ENCODE results near the gene NFKBIL1. TPM values are rescaled to one million over a fixed set of nuclear protein-coding genes. Genes with fewer than 3 reads are reported as not detected.
A peak's percentile ranks its signal among the peaks of the same experiment; 100 is the strongest.

Gene NFKBIL1
- total RNA-seq, 2 donors from 2014 or later, result 17.4 to 26.3 TPM

- TF ChIP-seq CTCF (conservative IDR thresholded peaks at IDR 0.05), result no peak
- no peak overlapping the region for H3K27ac Mint-ChIP-seq
- no peaks in the 10 kb centered on the region for H3K4me1 Mint-ChIP-seq
- H3K27me3 Mint-ChIP-seq (ENCODE audit: insufficient read depth), result peaks cover 5% of the 10 kb centered on the region
- no peak for DNase-seq
- Histone ChIP-seq H3K9me3 (ENCODE audit: control insufficient read depth, low read length) (no peaks in the 10 kb centered on the region), H3K9ac (ENCODE audit: extremely low read depth, low read length, poor library complexity, severe bottlenecking) (no peak overlapping the region), H3K4me3 (ENCODE audit: low read length) (no peak overlapping the region), H3K27me3 (ENCODE audit: control insufficient read depth, insufficient read depth, low read length, poor library complexity, severe bottlenecking) (no peaks in the 10 kb centered on the region), H3K36me3 (ENCODE audit: control insufficient read depth, insufficient read depth, low read length) (no peaks in the 10 kb centered on the region), H3K4me1 (ENCODE audit: control insufficient read depth, insufficient read depth, low read length) (no peaks in the 10 kb centered on the region), H3K27ac (ENCODE audit: low read depth, low read length) (no peak overlapping the region)
- no peaks in the 10 kb centered on the region for H3K9me3 Mint-ChIP-seq
- WGBS, 2 experiments (ENCODE audit: insufficient coverage in 1 of 2, insufficient read length in 1 of 2), result 98 to 100% methylated on average over 1 to 7 of the region's 7 CpGs
- H3K36me3 Mint-ChIP-seq (ENCODE audit: low read depth), result no peaks in the 10 kb centered on the region
- no peak overlapping the region for H3K4me3 Mint-ChIP-seq
Observed at GRCh38 chr6:31592396-31592771, 45.0 kb downstream of the NFKBIL1 start.

- no peaks in the 10 kb centered on the region for H3K4me1 ChIP-seq (ENCODE audit: control insufficient read depth, insufficient read depth, low read length)
- peak; percentile 70 for TF ChIP-seq CTCF (conservative IDR thresholded peaks at IDR 0.05)
- no peak for DNase-seq
- Mint-ChIP-seq H3K4me3 (no peak overlapping the region), H3K36me3 (ENCODE audit: low read depth) (no peaks in the 10 kb centered on the region), H3K27ac (no peak overlapping the region), H3K4me1 (peaks cover 2% of the 10 kb centered on the region), H3K9me3 (no peaks in the 10 kb centered on the region), H3K27me3 (ENCODE audit: insufficient read depth) (no peaks in the 10 kb centered on the region)
- no peak overlapping the region for H3K9ac ChIP-seq (ENCODE audit: extremely low read depth, low read length, poor library complexity, severe bottlenecking)
- H3K9me3 ChIP-seq (ENCODE audit: control insufficient read depth, low read length), result no peaks in the 10 kb centered on the region
- no peaks in the 10 kb centered on the region for H3K27me3 ChIP-seq (ENCODE audit: control insufficient read depth, insufficient read depth, low read length, poor library complexity, severe bottlenecking)
- H3K4me3 ChIP-seq (ENCODE audit: low read length), result no peak overlapping the region
- H3K27ac ChIP-seq (ENCODE audit: low read depth, low read length), result no peak overlapping the region
- WGBS, 2 experiments (ENCODE audit: insufficient coverage in 1 of 2, insufficient read length in 1 of 2), result 45 to 54% methylated on average over 2 of the region's 2 CpGs
- H3K36me3 ChIP-seq (ENCODE audit: control insufficient read depth, insufficient read depth, low read length), result no peaks in the 10 kb centered on the region
Observed at GRCh38 chr6:31597006-31597405, 49.6 kb downstream of the NFKBIL1 start.

- H3K27ac Mint-ChIP-seq, result peak overlapping the region; percentile 38
- no peaks in the 10 kb centered on the region for H3K36me3 Mint-ChIP-seq (ENCODE audit: low read depth)
Observed at GRCh38 chr6:31607317-31607716, 59.9 kb downstream of the NFKBIL1 start.

More at GRCh38 chr6:31607317-31607716, 59.9 kb downstream of the NFKBIL1 start:
- 75 to 81% methylated on average over 1 of the region's 1 CpG for WGBS, 2 experiments (ENCODE audit: insufficient coverage in 1 of 2, insufficient read length in 1 of 2)
- Histone ChIP-seq H3K9ac (ENCODE audit: extremely low read depth, low read length, poor library complexity, severe bottlenecking) (no peak overlapping the region), H3K27me3 (ENCODE audit: control insufficient read depth, insufficient read depth, low read length, poor library complexity, severe bottlenecking) (no peaks in the 10 kb centered on the region), H3K9me3 (ENCODE audit: control insufficient read depth, low read length) (no peaks in the 10 kb centered on the region), H3K4me3 (ENCODE audit: low read length) (no peak overlapping the region), H3K4me1 (ENCODE audit: control insufficient read depth, insufficient read depth, low read length) (no peaks in the 10 kb centered on the region), H3K27ac (ENCODE audit: low read depth, low read length) (no peak overlapping the region), H3K36me3 (ENCODE audit: control insufficient read depth, insufficient read depth, low read length) (no peaks in the 10 kb centered on the region)
- Mint-ChIP-seq H3K4me3 (no peak overlapping the region), H3K9me3 (no peaks in the 10 kb centered on the region), H3K4me1 (peaks cover 11% of the 10 kb centered on the region), H3K27me3 (ENCODE audit: insufficient read depth) (no peaks in the 10 kb centered on the region)
- DNase-seq, result no peak
- no peak for TF ChIP-seq CTCF (conservative IDR thresholded peaks at IDR 0.05)

Other genes with a start within 250 kb of the NFKBIL1 start
- gene HLA-B, start 190.4 kb upstream of the NFKBIL1 start, total RNA-seq, result 1,000 to 10,000 TPM in 1 of 2 donors, 100 to 1,000 TPM in 1; 194 to 1,067 TPM
- gene MICA, start 144.0 kb upstream of the NFKBIL1 start, total RNA-seq, result 10 to 100 TPM; 12.5 to 13.7 TPM
- 1 to 10 TPM; 8.2 to 8.5 TPM for gene MICB, start 49.5 kb upstream of the NFKBIL1 start, total RNA-seq
- gene MCCD1, start 18.6 kb upstream of the NFKBIL1 start, total RNA-seq, result not detected
- 100 to 1,000 TPM; 572 to 654 TPM for gene DDX39B, start 5.6 kb upstream of the NFKBIL1 start, total RNA-seq
- gene ATP6V1G2, start 1.0 kb upstream of the NFKBIL1 start, total RNA-seq, result 1 to 10 TPM; 1.7 to 2.1 TPM
- gene LTA, start 24.7 kb downstream of the NFKBIL1 start, total RNA-seq, result not detected
- gene TNF, start 28.0 kb downstream of the NFKBIL1 start, total RNA-seq, result not detected
- gene LTB, start 34.8 kb downstream of the NFKBIL1 start, total RNA-seq, result 1 to 10 TPM in 1 of 2 donors, not detected in 1; 1.3 TPM
- gene LST1, start 38.7 kb downstream of the NFKBIL1 start, total RNA-seq, result not detected
- not detected for gene NCR3, start 45.4 kb downstream of the NFKBIL1 start, total RNA-seq
- 1 to 10 TPM in 1 of 2 donors, under 1 TPM in 1; 0.70 to 1.7 TPM for gene AIF1, start 67.6 kb downstream of the NFKBIL1 start, total RNA-seq
- 100 to 1,000 TPM; 329 to 330 TPM for gene PRRC2A, start 73.1 kb downstream of the NFKBIL1 start, total RNA-seq
- 100 to 1,000 TPM; 413 to 428 TPM for gene BAG6, start 105.1 kb downstream of the NFKBIL1 start, total RNA-seq
- 1 to 10 TPM; 1.6 to 3.2 TPM for gene APOM, start 108.3 kb downstream of the NFKBIL1 start, total RNA-seq
- 10 to 100 TPM; 14.0 to 14.9 TPM for gene C6orf47, start 113.2 kb downstream of the NFKBIL1 start, total RNA-seq
- gene GPANK1, start 117.4 kb downstream of the NFKBIL1 start, total RNA-seq, result 10 to 100 TPM; 16.1 to 21.3 TPM
- 100 to 1,000 TPM; 155 to 171 TPM for gene CSNK2B, start 118.5 kb downstream of the NFKBIL1 start, total RNA-seq
- gene LY6G5B, start 122.4 kb downstream of the NFKBIL1 start, total RNA-seq, result 10 to 100 TPM; 13.9 to 17.0 TPM
- gene LY6G5C, start 133.5 kb downstream of the NFKBIL1 start, total RNA-seq, result 1 to 10 TPM in 1 of 2 donors, under 1 TPM in 1; 0.93 to 2.0 TPM
- 10 to 100 TPM; 38.3 to 59.5 TPM for gene ABHD16A, start 155.7 kb downstream of the NFKBIL1 start, total RNA-seq
- gene LY6G6F, start 159.3 kb downstream of the NFKBIL1 start, total RNA-seq, result not detected
- not detected for gene LY6G6D, start 167.7 kb downstream of the NFKBIL1 start, total RNA-seq
- gene LY6G6C, start 174.1 kb downstream of the NFKBIL1 start, total RNA-seq, result under 1 TPM; 0.29 to 0.38 TPM
- gene MPIG6B, start 175.8 kb downstream of the NFKBIL1 start, total RNA-seq, result not detected
- gene DDAH2, start 181.7 kb downstream of the NFKBIL1 start, total RNA-seq, result 100 to 1,000 TPM; 150 to 153 TPM
- gene CLIC1, start 188.9 kb downstream of the NFKBIL1 start, total RNA-seq, result 100 to 1,000 TPM; 289 to 380 TPM
- gene MSH5, start 192.4 kb downstream of the NFKBIL1 start, total RNA-seq, result 10 to 100 TPM; 35.7 to 57.2 TPM
- gene SAPCD1, start 215.0 kb downstream of the NFKBIL1 start, total RNA-seq, result 1 to 10 TPM; 7.9 to 8.4 TPM
- under 1 TPM; 0.64 to 0.95 TPM for gene VWA7, start 229.7 kb downstream of the NFKBIL1 start, total RNA-seq
- 10 to 100 TPM; 81.4 to 83.1 TPM for gene VARS1, start 248.1 kb downstream of the NFKBIL1 start, total RNA-seq